Vagina (tissue), 2 donors: ENCODE results near the gene MRPL47. TPM values are rescaled to one million over a fixed set of nuclear protein-coding genes. Genes with fewer than 3 reads are reported as not detected.

Experiments used
- DNase-seq, 2 donors: peaks; one replicate each; pipeline ENCODE4 v3.0.0-alpha.2; 2017; ENCODE audit errors: extremely low spot score in 2 of 2
- H3K27ac ChIP-seq: fragments of 200-600 bp; sonication (generic); one replicate; pipeline ENCODE4 v1.5.1; 2019
- H3K27me3 ChIP-seq: fragments of 200-600 bp; sonication (generic); one replicate; pipeline ENCODE4 v1.5.1; 2019
- H3K36me3 ChIP-seq, 2 donors: fragments of 200-600 bp; sonication (generic); one replicate each; pipeline ENCODE4 v1.5.1; 2017 to 2019
- H3K4me1 ChIP-seq: fragments of 200-600 bp; sonication (generic); one replicate; pipeline ENCODE4 v1.5.1; 2019
- H3K4me3 ChIP-seq, 2 donors: fragments of 200-600 bp; sonication (generic); 1 replicate in 1 of 2; 2 replicates in 1 of 2; pipeline ENCODE4 v1.5.1; 2016 to 2019
- H3K9me3 ChIP-seq: fragments of 200-600 bp; sonication (generic); one replicate; pipeline ENCODE4 v1.5.1; 2019
- CTCF ChIP-seq, 3 experiments: fragments of 450-650 bp in 2 of 3; fragments of 200-600 bp in 1 of 3; sonication (generic) in 1 of 3; IDR thresholded peaks; one replicate each; pipeline ENCODE4 v1.5.1; 2017 to 2019; ENCODE audit warnings: antibody characterized with exemption in 3 of 3, mild to moderate bottlenecking in 2 of 3, moderate library complexity in 2 of 3
- POLR2A ChIP-seq, 2 donors: fragments of 450-650 bp; IDR thresholded peaks; one replicate each; pipeline ENCODE4 v1.6.1; 2017; ENCODE audit warnings: antibody characterized with exemption in 2 of 2, mild to moderate bottlenecking in 2 of 2, moderate library complexity in 2 of 2
- POLR2AphosphoS5 ChIP-seq, 2 donors: sonication (generic); formaldehyde crosslinking; IDR thresholded peaks; one replicate each; pipeline ENCODE4 v1.9.0; 2017; ENCODE audit warnings: antibody characterized with exemption in 2 of 2, mild to moderate bottlenecking in 2 of 2, low read depth in 1 of 2; ENCODE audit not compliant: insufficient read depth in 1 of 2
- intact Hi-C: fragments of 100-400 bp; cut with DNase I; formaldehyde crosslinking; loops from one replicate; pipeline ENCODE4 v1.15.1; 2023
- total RNA-seq: library from RNA; depleted of rRNA; stranded (reverse); fragments of >200 nt; gene quantifications from one replicate; pipeline ENCODE4 v1.2.3, GENCODE V29; 2016

The MRPL47 gene
- total RNA-seq, 1 donor from 2014 or later: 20.9 TPM

- H3K36me3 ChIP-seq: no peaks in the 10 kb centered on the region
- no peaks in the 10 kb centered on the region for H3K9me3 ChIP-seq
- peaks cover 11% of the 10 kb centered on the region for H3K4me1 ChIP-seq
- H3K27me3 ChIP-seq: no peaks in the 10 kb centered on the region
- no peak for TF ChIP-seq POLR2AphosphoS5 (IDR thresholded peaks at IDR 0.05; ENCODE audit: insufficient read depth in 1 of 2, low read depth in 1 of 2)
- TF ChIP-seq CTCF (IDR thresholded peaks at IDR 0.05): no peak
- TF ChIP-seq POLR2A (IDR thresholded peaks at IDR 0.05): no peak
- DNase-seq: no peak
- H3K4me3 ChIP-seq: no peak overlapping the region
- no peak overlapping the region for H3K27ac ChIP-seq
- intact Hi-C loops: no loop called here
Observed at GRCh38 chr3:179608931-179609720, 4.7 kb upstream of the MRPL47 start.

GRCh38 chr3:179606534-179607085 lies 2.2 kb upstream of the MRPL47 start:
- TF ChIP-seq CTCF (IDR thresholded peaks at IDR 0.05) (no peak), POLR2AphosphoS5 (IDR thresholded peaks at IDR 0.05; ENCODE audit: insufficient read depth in 1 of 2, low read depth in 1 of 2) (no peak), POLR2A (IDR thresholded peaks at IDR 0.05) (no peak)
- H3K36me3 ChIP-seq: no peaks in the 10 kb centered on the region
- no peaks in the 10 kb centered on the region for H3K9me3 ChIP-seq
- H3K27ac ChIP-seq: no peak overlapping the region
- no peak for DNase-seq
- H3K4me1 ChIP-seq: peaks cover 25% of the 10 kb centered on the region
- intact Hi-C loops: no loop called here
- no peak overlapping the region for H3K4me3 ChIP-seq
- no peaks in the 10 kb centered on the region for H3K27me3 ChIP-seq

- Histone ChIP-seq H3K27me3 (no peaks in the 10 kb centered on the region), H3K9me3 (no peaks in the 10 kb centered on the region), H3K4me3 (peak overlapping the region; percentile 60 to 86), H3K27ac (peak overlapping the region; percentile 85), H3K36me3 (peaks cover 0 to 16% of the 10 kb centered on the region in 2 donors), H3K4me1 (peaks cover 25% of the 10 kb centered on the region)
- DNase-seq: no peak
- intact Hi-C loops: no loop called here
- TF ChIP-seq CTCF (IDR thresholded peaks at IDR 0.05): no peak
- no peak for TF ChIP-seq POLR2A (IDR thresholded peaks at IDR 0.05)
- no peak for TF ChIP-seq POLR2AphosphoS5 (IDR thresholded peaks at IDR 0.05; ENCODE audit: insufficient read depth in 1 of 2, low read depth in 1 of 2)
Observed at GRCh38 chr3:179603831-179604230, 607 bp downstream of the MRPL47 start.

DNA sequence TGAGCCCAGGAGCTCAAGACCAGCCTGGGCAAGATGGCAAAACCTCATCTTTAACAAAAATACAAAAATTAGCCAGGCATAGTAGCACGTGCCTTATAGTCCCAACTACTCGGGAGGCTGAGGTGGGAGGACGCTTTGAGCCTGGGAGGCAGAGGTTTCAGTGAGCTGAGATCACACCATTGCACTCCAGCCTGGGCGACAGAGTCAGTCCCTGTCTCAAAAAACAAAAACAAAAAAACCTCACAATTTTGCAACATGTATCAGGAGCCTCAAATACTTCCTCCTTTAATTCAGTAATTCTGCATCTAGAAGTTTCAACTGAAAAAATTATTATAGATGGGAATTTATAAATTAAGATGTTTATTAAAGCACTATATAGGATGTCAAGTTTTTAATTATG lies 1.1 kb downstream of the MRPL47 start:
- TF ChIP-seq CTCF (IDR thresholded peaks at IDR 0.05) (no peak), POLR2A (IDR thresholded peaks at IDR 0.05) (no peak), POLR2AphosphoS5 (IDR thresholded peaks at IDR 0.05; ENCODE audit: insufficient read depth in 1 of 2, low read depth in 1 of 2) (no peak)
- Histone ChIP-seq H3K9me3 (no peaks in the 10 kb centered on the region), H3K4me3 (peak overlapping the region in 1 of 2 donors; percentile 86), H3K27ac (no peak overlapping the region), H3K36me3 (peaks cover 0 to 21% of the 10 kb centered on the region in 2 donors), H3K27me3 (no peaks in the 10 kb centered on the region), H3K4me1 (peaks cover 25% of the 10 kb centered on the region)
- intact Hi-C loops: no loop called here
- no peak for DNase-seq

DNA sequence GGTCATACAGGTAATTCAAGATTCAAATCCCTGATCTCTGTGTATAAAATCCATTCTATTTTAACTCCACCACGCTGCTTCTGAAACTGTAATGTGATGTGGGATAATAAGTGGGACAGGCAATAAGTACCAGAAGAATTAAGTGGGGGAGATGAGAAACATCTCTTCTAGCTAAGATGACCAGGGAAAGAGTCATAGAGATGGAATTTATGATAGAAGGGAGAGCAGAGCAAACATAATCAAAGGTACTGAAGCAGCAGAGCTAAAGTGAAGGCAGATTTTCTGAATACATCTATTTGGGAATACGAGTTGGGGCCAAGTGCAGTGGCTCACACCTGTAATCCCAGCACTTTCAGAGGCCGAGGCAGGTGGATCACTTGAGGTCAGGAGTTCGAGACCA lies 4.9 kb downstream of the MRPL47 start:
- Histone ChIP-seq H3K4me3 (no peak overlapping the region), H3K4me1 (peaks cover 14% of the 10 kb centered on the region), H3K27ac (no peak overlapping the region), H3K9me3 (no peaks in the 10 kb centered on the region), H3K36me3 (peaks cover 0 to 45% of the 10 kb centered on the region in 2 donors), H3K27me3 (no peaks in the 10 kb centered on the region)
- intact Hi-C loops: no loop called here
- DNase-seq: no peak
- TF ChIP-seq CTCF (IDR thresholded peaks at IDR 0.05) (no peak), POLR2AphosphoS5 (IDR thresholded peaks at IDR 0.05; ENCODE audit: insufficient read depth in 1 of 2, low read depth in 1 of 2) (no peak), POLR2A (IDR thresholded peaks at IDR 0.05) (no peak)
